ENCODE measurements around the gene EML4.

The EML4 gene

DNA sequence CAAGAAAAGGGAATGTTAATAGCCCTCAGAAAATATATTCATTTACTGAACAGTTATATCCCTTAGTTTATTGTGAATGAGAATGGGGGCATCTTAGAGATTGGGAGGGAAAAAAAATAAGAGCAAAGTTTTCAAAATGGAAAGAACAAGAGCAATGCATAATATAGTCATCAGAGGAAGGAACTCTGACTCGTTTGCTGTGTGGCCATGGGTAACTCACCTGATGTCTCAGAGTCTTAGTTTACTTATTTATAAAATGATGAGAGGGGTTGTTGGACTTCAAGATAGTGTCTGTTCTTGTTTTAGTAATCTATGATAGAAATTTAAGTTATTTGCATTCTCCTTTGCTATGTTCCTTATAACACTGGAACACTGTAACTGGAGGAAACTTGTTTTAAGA is 70.7 kb downstream of the EML4 start:
- no peak for TF ChIP-seq CTCF (IDR thresholded peaks at IDR 0.05; ENCODE audit: control insufficient read depth, extremely low read depth, insufficient read depth)
- H3K4me3 ChIP-seq (ENCODE audit: low read depth, low read length), result no peak overlapping the region
- no peak for DNase-seq (ENCODE audit: low read depth)

GRCh38 chr2:42241517-42241916 is 72.4 kb downstream of the EML4 start:
- no peak for TF ChIP-seq CTCF (IDR thresholded peaks at IDR 0.05; ENCODE audit: control insufficient read depth, extremely low read depth, insufficient read depth)

GRCh38 chr2:42243297-42243696 is 74.1 kb downstream of the EML4 start:
- no peak for TF ChIP-seq CTCF (IDR thresholded peaks at IDR 0.05; ENCODE audit: control insufficient read depth, extremely low read depth, insufficient read depth)
- no peak overlapping the region for H3K4me3 ChIP-seq (ENCODE audit: low read depth, low read length)
- no peak for DNase-seq (ENCODE audit: low read depth)

More at GRCh38 chr2:42241517-42241916, 72.4 kb downstream of the EML4 start:
- H3K4me3 ChIP-seq (ENCODE audit: low read depth, low read length), result no peak overlapping the region
- DNase-seq (ENCODE audit: low read depth), result no peak

DNA sequence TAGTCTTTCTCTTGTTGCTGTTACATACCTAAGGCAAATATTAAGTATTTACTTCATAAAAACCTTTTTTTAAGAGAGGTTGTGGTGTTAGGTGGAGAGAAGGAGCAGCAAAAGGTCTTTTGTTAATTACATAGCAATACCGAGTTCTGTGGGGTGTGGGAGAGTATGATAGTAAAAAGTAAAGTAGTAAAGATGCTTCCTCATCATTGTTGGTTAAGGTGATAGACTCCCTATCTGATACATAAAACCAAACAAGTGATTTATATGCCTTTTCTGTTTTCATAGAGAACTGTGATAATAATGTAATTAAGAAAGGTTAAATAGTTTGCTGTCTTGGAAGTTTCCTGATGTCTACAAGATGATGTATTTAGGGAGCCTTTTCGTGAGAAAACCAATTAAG is 75.4 kb downstream of the EML4 start:
- no peak for TF ChIP-seq CTCF (IDR thresholded peaks at IDR 0.05; ENCODE audit: control insufficient read depth, extremely low read depth, insufficient read depth)
- DNase-seq (ENCODE audit: low read depth), result no peak
- no peak overlapping the region for H3K4me3 ChIP-seq (ENCODE audit: low read depth, low read length)

- no peak for TF ChIP-seq CTCF (IDR thresholded peaks at IDR 0.05; ENCODE audit: control insufficient read depth, extremely low read depth, insufficient read depth)
- DNase-seq (ENCODE audit: low read depth), result no peak
- no peak overlapping the region for H3K4me3 ChIP-seq (ENCODE audit: low read depth, low read length)
Measured at GRCh38 chr2:42245396-42245795, 76.2 kb downstream of the EML4 start.

DNA sequence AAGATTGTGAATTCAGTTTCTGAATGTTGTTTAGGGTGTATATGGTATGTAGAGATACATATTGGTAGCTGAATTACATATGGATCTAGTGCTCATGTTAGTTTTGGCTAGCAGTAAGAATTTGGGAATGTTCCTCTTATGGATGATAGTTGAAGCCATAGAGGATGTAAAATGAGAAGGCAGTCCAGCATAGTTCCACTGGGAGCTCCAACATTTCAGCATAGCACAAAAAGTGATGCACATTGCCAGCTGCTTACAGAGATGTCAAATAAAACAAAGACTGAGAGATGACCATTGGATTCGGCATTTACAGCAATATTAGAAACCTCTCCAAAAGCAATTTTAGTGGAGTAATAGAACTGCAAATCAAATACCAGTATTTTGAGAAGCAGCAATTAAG is 77.4 kb downstream of the EML4 start:
- no peak for TF ChIP-seq CTCF (IDR thresholded peaks at IDR 0.05; ENCODE audit: control insufficient read depth, extremely low read depth, insufficient read depth)
- no peak for DNase-seq (ENCODE audit: low read depth)
- no peak overlapping the region for H3K4me3 ChIP-seq (ENCODE audit: low read depth, low read length)

DNA sequence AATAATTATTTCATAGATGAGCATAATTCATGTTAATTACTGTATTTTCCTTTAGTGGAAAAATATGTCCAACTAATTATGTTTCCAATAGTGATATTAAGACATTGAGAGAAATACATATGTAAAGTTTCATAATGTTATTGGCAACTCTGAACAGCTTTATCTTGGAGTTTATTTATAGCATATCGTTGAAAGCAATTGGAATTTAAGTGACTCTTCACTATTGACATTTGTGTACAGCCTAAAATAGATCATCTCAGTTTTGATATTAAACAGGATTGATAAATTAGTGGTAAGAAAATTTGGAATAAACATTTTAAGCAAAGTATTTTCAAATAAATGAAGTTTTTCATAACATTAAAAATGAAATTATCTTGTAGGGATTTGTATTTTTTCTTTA is 79.7 kb downstream of the EML4 start:
- H3K4me3 ChIP-seq (ENCODE audit: low read depth, low read length), result no peak overlapping the region
- no peak for DNase-seq (ENCODE audit: low read depth)
- no peak for TF ChIP-seq CTCF (IDR thresholded peaks at IDR 0.05; ENCODE audit: control insufficient read depth, extremely low read depth, insufficient read depth)
